Coronary artery (tissue), 2 donors: ENCODE results near the gene LRRC38.

Source experiments
- DNase-seq: peaks from one replicate; pipeline ENCODE4 v3.0.0-alpha.2; 2017; ENCODE audit warnings: low spot score
- H3K27ac ChIP-seq, 2 donors: fragments of 200-600 bp; sonication (generic); one replicate each; pipeline ENCODE4 v1.5.1; 2016 to 2019
- H3K4me3 ChIP-seq: fragments of 200-600 bp; sonication (generic); 2 replicates; pipeline ENCODE4 v1.5.1; 2016; ENCODE audit warnings: mild to moderate bottlenecking, moderate library complexity
- CTCF ChIP-seq: fragments of 200-600 bp; sonication (generic); IDR thresholded peaks from one replicate; pipeline ENCODE4 v1.5.1; 2019; ENCODE audit warnings: antibody characterized with exemption

LRRC38 gene

GRCh38 chr1:13494025-13494424 is 19.8 kb downstream of the LRRC38 start:
- H3K4me3 ChIP-seq, result no peak overlapping the region
- no peak overlapping the region for H3K27ac ChIP-seq
- TF ChIP-seq CTCF, result no peak
- no peak for DNase-seq

GRCh38 chr1:13492711-13493110 is 21.1 kb downstream of the LRRC38 start:
- no peak for DNase-seq
- TF ChIP-seq CTCF, result no peak
- H3K27ac ChIP-seq, result no peak overlapping the region
- no peak overlapping the region for H3K4me3 ChIP-seq

GRCh38 chr1:13487957-13488356 is 25.8 kb downstream of the LRRC38 start:
- Histone ChIP-seq H3K4me3 (no peak overlapping the region), H3K27ac (no peak overlapping the region)
- TF ChIP-seq CTCF, result no peak
- DNase-seq, result no peak

GRCh38 chr1:13487143-13487868 is 26.5 kb downstream of the LRRC38 start:
- no peak for DNase-seq
- no peak for TF ChIP-seq CTCF
- Histone ChIP-seq H3K4me3 (no peak overlapping the region), H3K27ac (no peak overlapping the region)

DNA sequence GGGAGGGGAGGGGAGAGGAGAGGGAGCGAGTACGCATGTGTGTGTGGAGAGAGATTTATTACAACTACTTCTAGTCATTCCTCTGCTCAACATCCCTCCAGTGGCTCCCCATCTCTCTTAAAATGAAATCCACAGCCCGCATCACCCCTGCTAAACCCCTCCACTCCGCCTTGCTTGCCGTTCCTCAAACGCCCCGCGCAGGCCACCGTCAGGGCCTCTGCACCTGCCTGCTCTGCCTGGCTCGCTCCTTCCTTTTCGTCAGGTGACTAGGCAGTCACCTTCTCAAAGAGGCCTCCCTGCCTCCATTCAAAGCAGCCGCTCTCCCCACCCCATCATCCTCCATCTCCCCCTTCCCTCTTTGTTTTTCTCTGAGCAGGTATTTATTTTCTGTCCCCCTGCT is 29.9 kb downstream of the LRRC38 start:
- no peak overlapping the region for H3K4me3 ChIP-seq
- no peak overlapping the region for H3K27ac ChIP-seq
- TF ChIP-seq CTCF, result no peak
- no peak for DNase-seq

DNA sequence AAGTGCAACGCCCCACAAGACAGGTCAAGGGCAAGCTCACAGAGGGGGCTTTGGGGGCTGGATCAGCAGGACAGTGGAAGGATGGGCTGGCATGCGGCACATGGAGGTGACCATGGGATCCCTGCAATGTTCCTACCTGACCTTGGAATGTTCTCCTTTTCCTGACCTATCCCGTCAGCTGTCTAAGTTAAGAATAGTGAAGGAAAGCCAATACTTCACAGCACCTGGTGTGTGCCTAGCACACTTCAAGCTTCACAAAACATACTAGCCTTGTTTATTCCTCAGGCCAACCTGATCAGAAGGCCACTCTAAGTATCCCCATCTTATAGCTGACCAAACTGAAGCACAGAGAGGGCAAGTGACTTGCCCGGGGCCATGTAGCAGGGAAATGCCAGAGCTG is 31.2 kb downstream of the LRRC38 start:
- TF ChIP-seq CTCF, result no peak
- Histone ChIP-seq H3K27ac (no peak overlapping the region), H3K4me3 (no peak overlapping the region)
- DNase-seq, result no peak

DNA sequence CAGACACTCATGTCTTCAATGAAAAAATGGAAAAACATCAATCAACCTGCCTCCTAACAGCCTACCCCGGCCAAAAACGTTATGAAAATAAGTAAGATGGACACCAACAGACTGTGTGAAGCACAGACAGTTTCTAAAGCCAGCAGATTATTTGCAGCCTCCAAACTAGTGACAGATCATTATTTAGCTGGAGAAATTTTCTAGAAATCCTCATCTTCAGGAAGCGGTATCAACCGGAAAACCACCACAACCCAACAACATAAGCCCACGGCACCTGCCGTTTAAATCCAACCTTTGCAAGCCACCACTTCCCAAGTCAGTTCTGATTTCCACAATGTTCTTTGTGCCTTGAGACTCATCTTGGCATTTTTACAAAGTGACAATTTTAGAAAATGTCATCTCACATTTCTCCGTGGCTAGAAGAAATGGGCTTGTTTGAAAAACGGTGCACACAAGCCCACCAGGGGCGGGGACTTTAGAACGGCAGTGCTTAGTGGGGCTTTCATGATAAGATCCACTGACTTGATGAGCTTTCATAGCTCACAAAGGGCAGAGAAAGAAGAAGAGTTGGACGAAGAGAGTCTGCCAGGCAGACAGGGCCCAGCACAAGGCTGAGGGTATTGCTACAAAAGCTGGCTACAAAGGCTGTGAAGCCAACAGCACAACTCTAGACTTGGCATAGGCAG is 34.5 kb downstream of the LRRC38 start:
- no peak for DNase-seq
- Histone ChIP-seq H3K27ac (no peak overlapping the region), H3K4me3 (no peak overlapping the region)
- TF ChIP-seq CTCF, result no peak
